HepG2 (cell line): ENCODE results near the gene UQCR10. TPM values are rescaled to one million over a fixed set of nuclear protein-coding genes. Genes with fewer than 3 reads are reported as not detected.

Experiments used
- ATAC-seq: fragments of 200-7000 bp; cut with Tn5 transposase; 3 replicates; pipeline ENCODE4 v1.9.1; 2020; ENCODE audit warnings: mild to moderate bottlenecking, moderate library complexity
- BruUV-seq: library from RNA; stranded (reverse); fragments of 400-500 nt; replicated peaks from 2 replicates; lab custom pipeline; 2021; lab: Mats Ljungman, UMichigan
- CTCF ChIA-PET: fragments of 300-600 bp; formaldehyde crosslinking; extraction: SDS; loops from one replicate; lab custom pipeline; 2021; ENCODE audit warnings: low total read pairs, inconsistent platforms, low intra/inter-chr PET ratio; lab: Yijun Ruan, JAX
- POLR2A ChIA-PET: fragments of 350-600 bp; sonication (Branson Sonifier 250); formaldehyde crosslinking; loops from one replicate; lab custom pipeline; 2020; ENCODE audit warnings: antibody characterized with exemption, inconsistent platforms; lab: Yijun Ruan, JAX
- DNase-seq: peaks from one replicate; pipeline ENCODE4 v3.0.0-alpha.2; 2015; ENCODE audit warnings: low spot score
- FAIRE-seq: peaks from 3 replicates; lab custom pipeline; 2011; peaks lifted over from hg19 to GRCh38; lab: Jason Lieb, UNC
- H2AFZ ChIP-seq: one replicate; pipeline ENCODE4 v1.6.1; 2011; ENCODE audit warnings: low read length, inconsistent platforms
- H3K27ac ChIP-seq: fragments of 300-600 bp; 3 replicates; pipeline ENCODE4 v1.8.0; 2011; ENCODE audit warnings: mixed run types, mild to moderate bottlenecking, mixed read lengths, low read length, inconsistent platforms; ENCODE audit not compliant: insufficient read depth; ENCODE audit errors: extremely low read length
- H3K27me3 ChIP-seq, 2 experiments: fragments of 200-600 bp in 1 of 2; 2 replicates in 1 of 2; 3 replicates in 1 of 2; pipeline versions ENCODE4 v1.6.0 to v1.8.0; 2011; ENCODE audit warnings: low read length in 2 of 2, mild to moderate bottlenecking in 2 of 2, moderate library complexity in 2 of 2, inconsistent platforms in 1 of 2; ENCODE audit not compliant: insufficient read depth in 2 of 2, control insufficient read depth in 1 of 2
- H3K36me3 ChIP-seq, 2 experiments: fragments of 200-600 bp in 1 of 2; replicated peaks in 1 of 2; 2 replicates in 1 of 2; 3 replicates in 1 of 2; pipeline versions ENCODE4 v1.5.1 to v1.8.0; 2011; ENCODE audit warnings: low read length in 2 of 2, inconsistent platforms in 1 of 2; ENCODE audit not compliant: insufficient read depth in 2 of 2, control insufficient read depth in 1 of 2
- H3K4me1 ChIP-seq: 2 replicates; pipeline ENCODE4 v1.5.1; 2012; ENCODE audit warnings: low read length, inconsistent platforms; ENCODE audit not compliant: insufficient read depth
- H3K4me2 ChIP-seq: 2 replicates; pipeline ENCODE4 v1.6.0; 2011; ENCODE audit warnings: low read depth, low read length, inconsistent platforms
- H3K4me3 ChIP-seq, 3 experiments: fragments of 200-600 bp in 1 of 3; sonication (generic), shearing (Covaris generic) in 1 of 3; replicated peaks in 1 of 3; 2 replicates each; pipeline ENCODE4 v1.5.1; 2011 to 2016; ENCODE audit warnings: low read length in 3 of 3, inconsistent platforms in 2 of 3, low read depth in 2 of 3, mild to moderate bottlenecking in 2 of 3, control low read depth in 1 of 3, mixed read lengths in 1 of 3; ENCODE audit not compliant: insufficient read depth in 1 of 3
- H3K79me2 ChIP-seq: one replicate; pipeline ENCODE4 v1.6.1; 2011; ENCODE audit warnings: low read length, inconsistent platforms; ENCODE audit not compliant: insufficient read depth
- H3K9ac ChIP-seq: 2 replicates; pipeline ENCODE4 v1.6.0; 2011; ENCODE audit warnings: mild to moderate bottlenecking, low read depth, low read length, inconsistent platforms; ENCODE audit not compliant: insufficient read depth
- H3K9me3 ChIP-seq: 2 replicates; pipeline ENCODE4 v1.5.1; 2012; ENCODE audit warnings: mild to moderate bottlenecking, low read length
- H4K20me1 ChIP-seq: 2 replicates; pipeline ENCODE4 v1.6.0; 2011; ENCODE audit warnings: inconsistent platforms, mild to moderate bottlenecking, low read length, moderate library complexity; ENCODE audit not compliant: insufficient read depth
- HNF4G ChIP-seq, 2 experiments: sonication (generic) in 1 of 2; formaldehyde crosslinking in 1 of 2; IDR thresholded peaks; 2 replicates each; pipeline versions ENCODE4 v1.4.0 to v1.6.1; 2011 to 2020; ENCODE audit warnings: borderline replicate concordance in 2 of 2, low read depth in 2 of 2, mild to moderate bottlenecking in 2 of 2, low read length in 1 of 2, missing genetic modification reagents in 1 of 2, moderate library complexity in 1 of 2
- ISX ChIP-seq: sonication (generic); formaldehyde crosslinking; conservative IDR thresholded peaks from 2 replicates; pipeline ENCODE4 v1.5.0; 2020; ENCODE audit warnings: missing genetic modification reagents
- MAF1 ChIP-seq: sonication (generic); formaldehyde crosslinking; IDR thresholded peaks from 2 replicates; pipeline ENCODE4 v1.5.0; 2020; ENCODE audit warnings: missing genetic modification reagents, borderline replicate concordance
- MAFG ChIP-seq: sonication (generic); formaldehyde crosslinking; IDR thresholded peaks from 2 replicates; pipeline ENCODE4 v1.5.1; 2020; ENCODE audit warnings: mild to moderate bottlenecking, missing genetic modification reagents
- MED1 ChIP-seq: sonication (generic); formaldehyde crosslinking; IDR thresholded peaks from 2 replicates; pipeline ENCODE4 v1.4.0; 2020; ENCODE audit warnings: missing genetic modification reagents
- PHF20 ChIP-seq: sonication (generic); formaldehyde crosslinking; IDR thresholded peaks from 2 replicates; pipeline ENCODE4 v1.5.0; 2020; ENCODE audit warnings: mild to moderate bottlenecking, missing genetic modification reagents
- RERE ChIP-seq: IDR thresholded peaks from 2 replicates; pipeline ENCODE4 v1.6.1; 2016; ENCODE audit warnings: low read depth, missing genetic modification reagents, missing compliant biosample characterization
- SNAI1 ChIP-seq: sonication (generic); formaldehyde crosslinking; IDR thresholded peaks from 2 replicates; pipeline ENCODE4 v1.5.0; 2020; ENCODE audit warnings: mild to moderate bottlenecking, missing genetic modification reagents, borderline replicate concordance
- ZBTB46 ChIP-seq: sonication (generic); formaldehyde crosslinking; IDR thresholded peaks from 2 replicates; pipeline ENCODE4 v1.4.0; 2020; ENCODE audit warnings: mild to moderate bottlenecking, missing genetic modification reagents, borderline replicate concordance
- ZNF496 ChIP-seq: sonication (generic); formaldehyde crosslinking; IDR thresholded peaks from 2 replicates; pipeline ENCODE4 v1.8.1; 2023; ENCODE audit warnings: mild to moderate bottlenecking, moderate library complexity, missing genetic modification reagents; ENCODE audit not compliant: insufficient replicate concordance
- ZNF616 ChIP-seq: sonication (generic); formaldehyde crosslinking; IDR thresholded peaks from 2 replicates; pipeline ENCODE4 v1.5.0; 2020; ENCODE audit warnings: low read depth, mild to moderate bottlenecking, missing genetic modification reagents
- ZNF788 ChIP-seq: sonication (generic); formaldehyde crosslinking; IDR thresholded peaks from 2 replicates; pipeline ENCODE4 v1.5.0; 2020; ENCODE audit warnings: mild to moderate bottlenecking, missing genetic modification reagents, borderline replicate concordance
- WGBS: methylation state at CpG from one replicate; pipeline ENCODE4 v1.1.6; 2017; ENCODE audit warnings: low lambda C conversion rate; 5-methylcytosine and 5-hydroxymethylcytosine counted together
- in situ Hi-C: cut with HindIII; loops from 2 replicates; pipeline ENCODE4 v1.10.0; 2017; ENCODE audit warnings: low pct_unique_long_range_greater_than_20kb; ENCODE audit not compliant: extremely low pct_ligation_motif_present
- intact Hi-C: fragments of 100-400 bp; cut with micrococcal nuclease; formaldehyde crosslinking; loops from one replicate; pipeline ENCODE4 v1.10.0; 2022; ENCODE audit not compliant: unreplicated experiment
- polyA plus RNA-seq, 8 experiments: library from polyadenylated mRNA; depleted of rRNA in 3 of 8; stranded (reverse) in 7 of 8; unstranded in 1 of 8; fragments of >200 nt; fragmentation: Illumina TruSeq in 4 of 8; extraction: Trizol in 4 of 8; gene quantifications; 2 replicates each; pipeline versions ENCODE4 v1.2.1 to v1.2.3, GENCODE V29; 2011 to 2016; ENCODE audit warnings: low read depth in 4 of 8, missing spikeins in 1 of 8, mixed read lengths in 1 of 8; ENCODE audit not compliant: insufficient read depth in 1 of 8
- total RNA-seq, 5 experiments: library from RNA; depleted of rRNA; stranded (reverse); fragments of >200 nt; fragmentation: Illumina TruSeq; extraction: Trizol; gene quantifications; 2 replicates each; pipeline ENCODE4 v1.2.3, GENCODE V29; 2016; ENCODE audit warnings: low read depth in 1 of 5

Gene UQCR10
- total and polyA plus RNA-seq, 2 of the 13 experiments (the other 11 are each of a cell fraction or from before 2014, with no cell fraction given), result 225 to 232 TPM

GRCh38 chr22:29816980-29817379 lies 49.8 kb downstream of the UQCR10 start:
- FAIRE-seq (no peak), ATAC-seq (no peak), DNase-seq (no peak)
- no peak overlapping the region for H3K4me3 ChIP-seq
- 93% methylated on average over 2 of the region's 2 CpGs for WGBS
- peaks cover 6% of the 10 kb centered on the region; the same call in 1 of the 2 replicates for H4K20me1 ChIP-seq
- H3K4me2 ChIP-seq, result no peak overlapping the region
- BruUV-seq, result no TSS peak
- CTCF ChIA-PET, result no interaction called here
- peaks cover 52% of the 10 kb centered on the region for H3K4me1 ChIP-seq
- H3K79me2 ChIP-seq, result no peaks in the 10 kb centered on the region
- H3K27ac ChIP-seq, result no peak overlapping the region
- in situ Hi-C loops, result no loop called here
- no peaks in the 10 kb centered on the region for H3K9me3 ChIP-seq
- H2AFZ ChIP-seq, result no peak overlapping the region
- peaks cover 17 to 38% of the 10 kb centered on the region in 2 experiments for H3K36me3 ChIP-seq
- no peak for TF ChIP-seq PHF20 (CRISPR knock-in tag)
- no peak for TF ChIP-seq MAF1
- no peak for TF ChIP-seq MAFG (CRISPR knock-in tag)
- TF ChIP-seq SNAI1, result no peak
- intact Hi-C loops, result no loop called here
- POLR2A ChIA-PET, result no interaction called here
- no peaks in the 10 kb centered on the region; a peak in 1 of 5 replicates for H3K27me3 ChIP-seq
- H3K9ac ChIP-seq, result no peak overlapping the region

- no peaks in the 10 kb centered on the region; a peak in 1 of 5 replicates for H3K27me3 ChIP-seq
- no TSS peak for BruUV-seq
- FAIRE-seq, result no peak
- ATAC-seq, result no peak
- peaks cover 15 to 35% of the 10 kb centered on the region in 2 experiments for H3K36me3 ChIP-seq
- no peaks in the 10 kb centered on the region for H3K79me2 ChIP-seq
- H3K9me3 ChIP-seq, result no peaks in the 10 kb centered on the region
- peaks cover 6% of the 10 kb centered on the region; the same call in 1 of the 2 replicates for H4K20me1 ChIP-seq
- intact Hi-C loops (no loop called here), in situ Hi-C loops (no loop called here)
- H3K4me1 ChIP-seq, result peaks cover 51% of the 10 kb centered on the region
- H3K4me2 ChIP-seq, result no peak overlapping the region
- no peak overlapping the region for H3K9ac ChIP-seq
- CTCF ChIA-PET, result no interaction called here
- WGBS, result 100% methylated on average over 1 of the region's 1 CpG
- POLR2A ChIA-PET, result no interaction called here
- DNase-seq, result no peak
- H2AFZ ChIP-seq, result no peak overlapping the region
- no peak overlapping the region for H3K4me3 ChIP-seq
- H3K27ac ChIP-seq, result no peak overlapping the region
- TF ChIP-seq ZNF616 (CRISPR knock-in tag), result no peak
- TF ChIP-seq RERE (CRISPR knock-in tag), result no peak
- TF ChIP-seq ZBTB46, result no peak
- no peak for TF ChIP-seq HNF4G (IDR thresholded peaks at IDR 0.05; ENCODE audit: borderline replicate concordance, low read depth, low read length)
- TF ChIP-seq HNF4G (CRISPR knock-in tag; IDR thresholded peaks at IDR 0.05; ENCODE audit: borderline replicate concordance, low read depth), result no peak
- TF ChIP-seq ISX (CRISPR knock-in tag), result no peak
- TF ChIP-seq ZNF788 (CRISPR knock-in tag), result no peak
- TF ChIP-seq MED1 (CRISPR knock-in tag), result no peak
- no peak for TF ChIP-seq ZNF496 (CRISPR knock-in tag)
These were observed 50.6 kb downstream of the UQCR10 start for GRCh38 chr22:29817724-29818123.
